Stimulated activated CD8-positive, alpha-beta memory T cell treated with anti-CD3 and anti-CD28 coated beads, Interleukin-4, amount 100 ng/mL, for 1 hour (primary cell): Measurements from ENCODE around the gene STOML1.

ENCODE experiments used
- DNase-seq, 2 donors: peaks; one replicate each; pipeline ENCODE4 v3.0.0-alpha.2; 2020; ENCODE audit warnings: low read depth in 2 of 2, low spot score in 1 of 2

STOML1 gene

DNA sequence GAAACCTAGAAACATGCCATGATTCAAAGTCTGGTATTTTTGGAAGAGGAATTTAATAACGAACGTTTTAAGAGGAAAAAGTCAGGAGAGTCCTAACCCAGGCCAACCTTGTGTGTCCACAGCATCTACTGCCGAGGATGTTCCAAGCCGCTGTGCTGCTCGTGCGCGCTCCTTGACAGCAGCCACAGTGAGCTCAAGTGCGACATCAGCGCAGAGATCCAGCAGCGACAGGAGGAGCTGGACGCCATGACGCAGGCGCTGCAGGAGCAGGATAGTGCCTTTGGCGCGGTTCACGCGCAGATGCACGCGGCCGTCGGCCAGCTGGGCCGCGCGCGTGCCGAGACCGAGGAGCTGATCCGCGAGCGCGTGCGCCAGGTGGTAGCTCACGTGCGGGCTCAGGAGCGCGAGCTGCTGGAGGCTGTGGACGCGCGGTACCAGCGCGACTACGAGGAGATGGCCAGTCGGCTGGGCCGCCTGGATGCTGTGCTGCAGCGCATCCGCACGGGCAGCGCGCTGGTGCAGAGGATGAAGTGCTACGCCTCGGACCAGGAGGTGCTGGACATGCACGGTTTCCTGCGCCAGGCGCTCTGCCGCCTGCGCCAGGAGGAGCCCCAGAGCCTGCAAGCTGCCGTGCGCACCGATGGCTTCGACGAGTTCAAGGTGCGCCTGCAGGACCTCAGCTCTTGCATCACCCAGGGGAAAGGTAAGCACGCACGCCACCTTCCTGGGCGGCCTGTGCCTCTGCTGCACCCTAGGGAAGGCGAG is 30.8 kb upstream of the STOML1 start:
- no peak for DNase-seq

DNA sequence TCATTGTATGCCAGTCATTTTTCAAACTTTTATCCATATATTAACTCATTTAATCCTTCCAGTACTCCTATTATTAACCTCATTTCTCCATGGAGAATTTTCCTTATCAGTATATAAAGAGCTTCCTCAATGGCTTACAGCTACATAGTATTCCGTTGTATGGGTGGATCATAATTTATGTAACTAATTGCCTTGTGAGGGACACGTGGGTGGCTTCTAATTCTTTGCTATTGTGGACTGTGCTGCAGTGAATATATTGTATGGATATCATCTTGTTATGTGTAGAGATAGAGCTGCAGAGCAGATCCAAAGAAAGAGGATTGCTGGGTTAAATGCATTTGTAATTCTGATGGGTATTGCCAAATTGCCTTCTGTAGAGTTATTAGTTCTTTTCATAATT is 27.6 kb upstream of the STOML1 start:
- DNase-seq = no peak

DNA sequence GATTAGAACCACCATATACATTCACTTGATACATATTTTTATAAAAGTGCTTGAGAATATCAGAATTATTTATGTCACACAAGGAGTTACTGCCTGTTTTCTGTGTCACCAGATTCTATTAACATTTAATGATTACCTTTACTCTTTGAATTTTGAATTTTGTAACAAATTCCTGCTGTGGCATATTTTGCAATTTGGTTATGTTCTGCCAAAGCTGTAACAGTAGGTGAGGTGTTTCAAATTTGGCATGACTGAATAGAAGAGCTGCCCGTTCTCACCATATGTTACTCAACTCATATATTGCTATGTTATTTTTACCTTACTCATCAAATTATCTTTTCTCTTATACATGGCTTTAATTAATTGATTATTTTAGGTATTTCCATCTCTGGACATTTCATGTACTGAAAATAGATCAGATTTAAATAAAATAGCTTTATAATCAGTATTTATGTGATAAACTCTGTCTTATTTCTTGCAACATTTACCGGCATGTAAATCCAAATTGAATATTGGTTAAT is 21.3 kb upstream of the STOML1 start:
- no peak for DNase-seq

DNA sequence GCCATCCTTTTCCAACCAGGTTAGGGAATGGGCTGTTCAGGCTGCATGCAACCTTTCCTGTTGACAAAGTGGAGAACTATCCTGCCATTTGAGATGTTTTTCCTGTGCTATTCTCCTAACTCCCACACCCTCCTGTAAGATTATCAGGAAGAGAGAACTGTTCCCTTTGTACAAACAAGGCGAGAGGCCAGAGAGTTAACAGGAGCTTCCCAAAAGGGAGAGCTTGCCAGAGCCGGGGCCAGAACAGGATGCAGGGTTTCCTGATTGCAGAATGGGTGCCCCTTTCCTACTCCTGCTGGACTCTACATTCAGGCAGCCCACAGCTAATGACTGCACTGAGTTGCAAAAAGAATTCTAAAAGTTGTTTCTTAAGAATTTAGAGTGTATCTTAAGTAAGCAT is 19.5 kb upstream of the STOML1 start:
- DNase-seq = no peak

DNA sequence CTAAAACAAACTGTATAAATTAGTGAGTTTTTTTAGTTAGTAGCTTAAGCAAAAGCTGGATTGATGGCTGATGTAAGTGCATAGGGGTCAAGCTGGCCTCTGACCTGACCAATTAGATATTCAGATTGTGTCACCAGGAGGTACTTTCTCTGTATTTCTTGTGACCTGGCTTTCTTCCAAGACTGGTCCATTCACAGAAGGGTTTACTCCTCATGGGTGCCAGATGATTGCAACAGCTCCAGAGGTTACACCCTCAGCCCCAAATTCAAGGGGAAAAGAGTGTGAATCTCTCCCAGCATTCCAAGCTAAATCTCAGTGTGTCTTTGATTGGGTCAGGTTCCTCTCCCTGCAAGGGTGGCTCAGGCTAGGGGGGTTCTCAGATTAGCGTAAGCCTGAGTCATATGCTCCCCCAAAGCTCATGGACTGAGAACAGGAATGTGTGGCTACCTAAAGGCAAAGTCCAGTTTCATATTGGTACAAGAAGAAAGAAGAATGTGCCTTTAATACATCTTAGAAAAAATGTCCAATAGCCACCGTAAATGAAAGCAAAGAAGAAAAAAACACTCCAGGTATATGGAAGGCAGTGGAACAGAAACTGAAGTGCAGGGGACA is 18.9 kb upstream of the STOML1 start:
- DNase-seq = no peak

DNA sequence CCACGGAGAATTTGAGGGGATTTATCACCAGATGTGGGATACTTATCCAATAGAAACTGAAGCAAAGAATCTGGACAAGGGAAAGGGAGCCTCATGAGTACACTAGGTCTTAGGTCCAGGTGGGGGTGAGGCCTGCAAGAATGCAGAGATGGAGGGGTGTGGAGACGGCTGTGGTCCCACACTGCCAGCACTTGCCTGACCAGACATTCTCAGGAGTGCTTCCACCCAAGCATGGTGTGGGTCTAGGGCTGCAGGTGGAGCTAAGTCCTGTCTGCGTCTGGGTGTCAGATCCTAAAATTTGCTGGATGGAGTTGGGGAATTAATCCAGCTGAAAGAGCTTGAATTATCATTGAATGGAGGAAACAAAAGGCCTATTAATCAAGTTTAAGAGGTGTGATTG is 16.8 kb upstream of the STOML1 start:
- DNase-seq = no peak

DNA sequence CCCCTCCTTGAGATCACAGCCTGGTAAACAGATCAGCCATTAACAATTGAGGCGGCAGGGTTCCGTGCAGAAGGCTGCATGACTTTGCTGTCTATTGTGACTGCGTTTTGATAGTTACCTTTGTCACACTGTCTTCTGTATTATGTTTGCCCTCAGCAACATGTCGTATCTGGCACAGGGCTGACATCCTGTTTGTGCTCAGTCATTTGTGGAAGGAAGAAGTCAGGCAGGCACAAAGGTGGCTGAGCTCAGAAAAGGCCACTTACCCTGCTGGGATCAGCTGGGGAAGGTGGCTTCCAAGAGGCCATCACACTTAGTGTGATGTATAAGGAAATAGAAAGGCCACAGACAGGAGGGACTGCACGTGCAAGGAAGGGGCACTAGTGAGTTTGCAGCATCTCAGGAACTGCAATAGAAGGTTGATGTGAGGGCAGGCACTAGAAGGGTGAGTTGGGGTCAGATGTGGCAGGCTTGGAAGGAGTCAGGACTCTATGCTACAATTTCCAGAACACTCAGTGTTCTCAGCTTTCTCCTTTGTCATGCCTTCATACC is 15.8 kb upstream of the STOML1 start:
- no peak for DNase-seq

DNA sequence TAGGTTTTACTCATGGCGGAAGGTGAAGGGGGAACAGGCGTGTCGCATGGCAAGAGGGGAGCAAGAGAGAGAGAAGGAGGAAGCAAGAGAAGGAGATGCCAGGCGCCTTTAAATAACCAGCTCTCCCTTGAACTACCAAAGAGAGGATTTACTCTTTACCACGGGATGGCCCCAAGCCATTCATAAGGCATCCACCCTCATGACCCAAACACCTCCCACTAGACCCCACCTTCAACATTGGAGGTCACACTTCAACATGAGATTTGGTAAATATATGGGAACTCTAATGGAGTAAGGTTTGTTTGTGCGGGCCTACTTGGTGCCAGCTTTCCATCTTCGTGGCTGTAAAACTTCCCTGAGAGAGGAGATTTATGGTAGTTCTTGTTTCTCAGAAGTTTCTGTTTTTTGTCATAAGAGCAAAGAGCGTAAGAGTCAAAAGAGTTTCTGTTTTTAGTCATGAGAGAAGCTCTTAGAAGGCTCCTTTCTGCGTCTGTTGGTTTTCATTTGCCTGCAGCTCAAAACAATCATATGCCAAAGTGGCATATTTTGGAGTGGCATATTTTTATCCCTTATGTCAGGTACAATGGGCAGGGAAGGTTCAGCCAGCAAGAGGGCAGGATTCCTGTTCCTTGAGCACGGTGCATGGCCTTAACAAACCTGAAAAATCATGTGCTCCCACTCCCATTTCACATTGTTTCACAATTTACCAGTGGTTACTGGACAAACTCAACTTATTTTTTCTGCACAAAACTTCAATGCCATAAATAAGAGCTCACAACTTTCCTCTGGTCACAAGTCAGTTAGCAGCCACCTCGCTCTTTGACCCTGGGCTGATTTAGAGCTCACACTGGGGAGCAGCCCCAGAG is 14.9 kb upstream of the STOML1 start:
- no peak for DNase-seq

DNA sequence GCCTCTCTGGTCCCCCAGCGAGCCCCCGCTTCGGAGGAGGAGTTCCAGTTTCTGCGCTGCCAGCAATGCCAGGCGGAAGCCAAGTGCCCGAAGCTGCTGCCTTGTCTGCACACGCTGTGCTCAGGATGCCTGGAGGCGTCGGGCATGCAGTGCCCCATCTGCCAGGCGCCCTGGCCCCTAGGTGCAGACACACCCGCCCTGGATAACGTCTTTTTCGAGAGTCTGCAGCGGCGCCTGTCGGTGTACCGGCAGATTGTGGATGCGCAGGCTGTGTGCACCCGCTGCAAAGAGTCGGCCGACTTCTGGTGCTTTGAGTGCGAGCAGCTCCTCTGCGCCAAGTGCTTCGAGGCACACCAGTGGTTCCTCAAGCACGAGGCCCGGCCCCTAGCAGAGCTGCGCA is 5.9 kb upstream of the STOML1 start:
- no peak for DNase-seq

DNA sequence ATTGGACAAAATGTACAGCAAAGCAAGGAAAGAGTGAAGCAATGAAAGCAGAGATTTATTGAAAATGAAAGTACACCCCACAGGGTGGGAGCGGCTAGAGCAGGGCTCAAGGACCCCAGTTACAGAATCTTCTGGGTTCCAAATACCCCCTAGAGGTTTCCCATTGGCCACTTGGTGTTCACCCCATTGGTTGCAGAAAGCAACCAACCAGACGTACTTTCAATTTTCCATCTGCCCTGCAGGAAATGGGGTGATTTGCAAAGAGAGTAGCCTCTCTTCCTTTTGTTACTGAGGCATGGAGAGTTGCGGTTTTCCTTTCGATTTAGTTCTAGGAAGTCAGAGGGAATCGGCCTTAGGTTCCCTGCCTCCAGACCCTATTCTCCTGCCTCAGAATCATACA is 4.8 kb upstream of the STOML1 start:
- DNase-seq = no peak

DNA sequence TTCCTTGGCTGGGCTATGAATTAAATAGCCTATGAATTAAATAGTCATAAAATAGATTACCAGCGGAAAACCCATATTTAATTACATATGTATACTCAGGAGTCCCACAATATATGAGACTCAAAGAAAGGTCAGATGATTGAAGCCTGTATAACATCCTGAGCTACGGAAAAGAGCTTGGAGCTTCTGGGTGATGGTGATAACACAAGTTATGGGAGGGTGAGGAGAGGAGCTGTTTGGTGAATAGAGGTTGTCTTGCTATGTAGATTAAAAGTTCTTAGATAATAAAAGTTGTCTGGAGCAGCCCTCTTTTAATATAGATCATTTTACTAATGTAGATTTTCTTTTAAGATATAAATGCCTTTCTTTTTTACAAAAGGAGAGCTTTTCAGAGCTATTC is 4.2 kb upstream of the STOML1 start:
- no peak for DNase-seq

DNA sequence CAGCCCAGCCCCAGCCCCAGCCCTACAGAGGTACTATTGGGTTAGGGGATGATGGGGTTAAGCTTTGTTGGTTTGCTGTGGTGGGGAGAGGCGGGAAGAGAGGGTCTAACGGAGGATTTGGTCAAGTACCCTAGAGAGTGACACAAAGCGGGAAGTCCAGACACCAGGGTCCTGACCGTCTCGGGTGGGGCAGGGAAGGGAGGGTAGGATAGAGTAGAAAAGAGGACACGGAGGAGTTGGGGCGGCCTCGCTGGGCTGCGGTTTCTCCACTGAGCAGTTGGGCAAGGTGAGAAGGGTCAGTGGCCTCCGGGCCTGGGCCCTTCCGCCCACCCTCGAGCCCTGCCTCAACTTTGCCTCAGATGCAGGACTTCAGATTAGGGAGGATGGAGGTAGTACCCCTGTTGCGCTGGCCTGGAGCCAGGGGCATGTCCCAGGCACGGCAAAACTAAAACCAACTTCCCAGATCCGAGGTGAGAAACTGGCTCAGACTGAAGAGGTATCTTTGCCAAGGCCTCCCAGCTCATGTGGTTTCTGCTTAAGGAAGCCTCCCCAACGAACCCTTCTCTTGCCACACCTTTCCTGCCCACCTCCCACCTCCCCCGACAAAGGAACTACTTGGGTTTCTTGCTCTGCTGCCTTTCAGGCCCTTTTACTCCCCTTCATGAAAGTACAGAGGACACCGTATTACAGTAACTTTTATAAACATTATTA is 3.0 kb upstream of the STOML1 start:
- no peak for DNase-seq

DNA sequence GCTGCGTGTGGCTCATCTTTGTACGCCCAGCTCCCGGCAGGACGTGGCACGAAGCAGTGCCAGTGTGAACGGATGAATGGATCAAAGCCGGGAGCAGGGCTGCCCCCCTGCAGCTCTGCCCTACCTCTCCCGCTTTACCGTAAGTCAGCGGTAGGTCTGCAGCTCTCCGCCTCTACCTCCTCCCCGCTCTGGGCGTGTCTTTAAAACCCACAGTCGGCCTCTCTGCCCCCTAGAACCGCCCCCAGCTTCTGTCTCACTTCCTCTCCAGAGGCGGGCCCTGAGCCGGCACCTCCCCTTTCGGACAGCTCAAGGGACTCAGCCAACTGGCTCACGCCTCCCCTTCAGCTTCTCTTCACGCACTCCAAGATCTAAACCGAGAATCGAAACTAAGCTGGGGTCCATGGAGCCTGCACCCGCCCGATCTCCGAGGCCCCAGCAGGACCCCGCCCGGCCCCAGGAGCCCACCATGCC is 2.4 kb upstream of the STOML1 start, which contains the start of gene PML:
Gene PML (plus strand): TSS at position 304 of the 471 bp plus-strand sequence. CDS start 97 bp downstream, at position 401.
- DNase-seq = peak; percentile 81 to 84

DNA sequence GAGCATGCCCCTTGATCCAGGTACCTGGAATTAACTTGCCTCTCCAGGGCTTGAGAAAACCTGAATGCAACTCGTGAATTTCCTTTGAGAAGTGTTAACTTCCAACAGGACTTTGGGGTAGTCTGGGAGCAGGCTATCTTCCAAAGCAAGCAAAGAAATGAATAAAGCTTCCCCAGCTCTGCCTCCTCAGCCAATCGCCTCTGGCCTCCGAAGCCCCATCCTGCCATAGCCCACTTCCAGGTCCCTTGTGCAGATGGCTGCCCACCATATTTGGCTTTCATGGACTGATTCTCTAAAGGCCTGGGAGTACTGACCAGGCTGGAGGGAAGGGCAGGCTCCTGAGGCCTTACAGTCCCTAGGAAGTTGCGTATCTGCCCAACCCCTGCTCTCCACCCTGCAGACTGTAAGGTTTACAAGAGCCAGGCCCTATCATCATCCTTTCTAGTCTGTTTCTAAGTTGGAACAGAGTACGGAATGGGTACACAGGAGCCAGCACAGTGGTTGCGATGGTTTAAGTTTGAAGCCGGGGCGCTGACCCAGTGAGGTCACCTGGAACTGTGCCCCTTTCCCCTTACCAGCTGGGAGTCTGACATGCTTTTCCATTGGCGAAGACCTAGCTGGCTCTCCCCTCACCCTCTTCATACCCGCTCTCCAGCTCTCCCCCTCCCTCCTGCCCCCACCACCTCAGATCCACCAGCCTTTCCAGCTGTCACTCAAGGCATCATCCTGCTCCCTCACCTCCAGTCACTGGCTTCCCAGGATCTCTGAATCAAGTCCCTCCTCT is 1.3 kb upstream of the STOML1 start:
- no peak for DNase-seq

DNA sequence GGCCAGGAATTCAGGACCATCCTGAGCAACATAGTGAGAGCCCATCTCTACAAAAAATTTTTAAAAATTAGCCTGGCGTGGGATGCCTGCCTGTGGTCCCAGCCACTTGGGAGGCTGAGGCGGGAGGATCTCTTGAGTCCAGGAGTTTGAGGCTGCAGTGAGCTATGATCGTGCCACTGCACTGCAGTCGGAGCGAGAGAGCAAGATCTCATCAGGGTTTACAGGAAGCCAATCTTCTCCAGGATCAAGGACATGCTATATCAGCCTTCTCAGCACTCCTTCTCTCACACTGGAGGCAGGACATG is 451 bp upstream of the STOML1 start:
- DNase-seq = no peak

DNA sequence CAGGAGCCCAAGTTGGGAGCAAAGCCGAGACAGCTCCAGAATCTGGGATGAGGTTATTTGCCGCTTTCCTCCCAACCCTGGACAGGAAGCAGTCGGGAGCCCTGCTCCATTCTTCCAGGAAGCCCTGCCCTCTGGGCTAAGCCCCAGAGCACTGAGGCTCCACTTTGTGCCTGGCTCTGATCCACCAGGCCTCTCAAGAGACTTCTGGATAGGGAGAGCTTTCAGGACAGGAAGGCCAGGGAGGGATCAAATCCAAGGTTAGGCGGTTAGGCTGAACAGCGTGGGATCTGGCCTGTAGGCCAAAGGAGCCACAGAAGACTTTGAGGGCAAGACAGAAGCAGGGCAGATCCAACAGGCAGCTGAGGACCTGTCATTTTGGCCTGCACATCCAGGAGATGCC is 835 bp downstream of the STOML1 start:
- DNase-seq = no peak

DNA sequence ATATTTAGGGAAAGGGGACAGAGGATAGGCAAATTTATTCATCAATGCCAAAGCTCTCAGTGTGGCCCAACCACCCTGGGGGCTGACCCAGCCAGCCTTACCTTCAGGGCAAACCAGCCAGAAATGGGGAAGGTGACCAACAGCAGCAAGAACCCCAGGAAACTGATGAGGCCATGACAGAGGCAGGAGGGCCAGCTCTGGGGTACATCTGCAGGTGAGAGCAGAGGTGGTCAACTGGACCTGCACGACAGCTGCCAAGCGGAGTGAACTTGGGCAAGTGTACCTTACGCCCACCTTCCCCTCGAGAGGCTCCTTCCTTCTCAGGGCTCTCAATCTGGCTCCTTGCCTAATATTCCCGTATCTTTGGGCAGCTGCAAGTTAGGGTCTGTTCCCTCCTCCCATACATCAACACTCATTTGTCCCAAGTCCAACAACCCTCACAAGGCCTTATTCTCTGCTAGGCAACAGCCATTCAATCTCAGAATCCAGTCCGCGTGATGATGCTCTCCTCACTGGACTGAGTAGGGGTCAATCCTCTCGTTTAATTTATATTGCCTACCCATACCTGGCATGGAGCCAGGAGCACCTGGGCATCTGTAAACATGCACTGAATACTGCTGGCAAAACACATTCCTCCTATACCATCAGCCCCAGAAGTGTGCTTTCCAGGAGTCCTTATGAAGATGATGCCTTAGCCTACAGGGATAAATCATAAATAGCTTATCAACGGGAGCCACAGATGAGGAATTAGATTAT is 1.7 kb downstream of the STOML1 start:
- DNase-seq = no peak

DNA sequence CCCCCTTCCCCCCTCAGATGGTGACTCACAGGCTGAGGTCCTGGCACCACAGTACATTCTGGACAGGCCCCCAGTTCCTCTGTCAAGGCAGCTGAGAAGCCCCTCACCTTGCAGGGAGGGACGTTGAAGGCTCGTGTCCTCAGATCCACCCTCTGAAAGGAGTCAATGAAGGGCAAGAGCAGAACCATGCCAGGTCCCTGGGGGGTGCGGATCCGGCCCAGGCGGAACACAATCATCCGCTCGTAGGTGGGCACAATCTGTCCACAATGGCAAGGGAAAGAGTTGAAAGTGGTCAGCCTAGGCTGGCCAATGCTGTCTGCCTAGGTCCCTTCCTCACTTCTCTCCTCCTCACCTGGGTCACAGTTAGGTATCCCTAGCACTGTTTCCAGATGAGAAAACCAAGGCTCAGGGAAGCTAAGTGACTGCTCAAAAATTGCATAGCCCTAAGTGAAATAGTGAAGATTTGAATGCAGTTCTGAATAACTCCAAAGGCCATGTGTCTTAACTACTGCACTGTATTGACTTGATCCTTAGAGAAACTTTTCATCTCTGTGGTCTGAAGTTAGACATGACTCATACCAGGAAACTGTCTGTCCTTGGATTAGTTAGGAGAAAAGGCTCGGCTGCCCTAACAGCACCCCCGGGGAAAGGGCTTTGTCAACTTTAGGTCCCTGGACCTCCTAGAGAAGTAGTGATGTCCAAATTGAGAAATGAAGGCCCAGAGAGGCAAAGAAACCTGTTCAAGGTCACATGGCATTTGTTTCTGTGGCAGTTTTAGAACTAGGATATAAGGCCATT is 2.9 kb downstream of the STOML1 start:
- no peak for DNase-seq
